Astrocyte (in vitro differentiated cells and primary cell): ENCODE measurements around the gene TMEM94. TPM values are rescaled to one million over a fixed set of nuclear protein-coding genes. Genes with fewer than 3 reads are reported as not detected.
"Not testable (repeated sequence)": the region's sequence is repeated elsewhere in the genome, so short reads cannot be mapped to it uniquely, and the experiment has no call there.

Source experiments
- DNase-seq: peaks from one replicate; pipeline ENCODE4 v3.0.0-alpha.2; 2010; ENCODE audit warnings: low read depth
- FAIRE-seq: peaks from 2 replicates; lab custom pipeline; 2011; peaks lifted over from hg19 to GRCh38; lab: Jason Lieb, UNC
- H2AFZ ChIP-seq: 2 replicates; pipeline ENCODE4 v1.6.0; 2012; ENCODE audit warnings: low read depth, low read length, inconsistent platforms
- H3K27ac ChIP-seq: 2 replicates; pipeline ENCODE4 v1.5.1; 2011; ENCODE audit warnings: low read depth, low read length, inconsistent platforms
- H3K27me3 ChIP-seq: 2 replicates; pipeline ENCODE4 v1.6.0; 2011; ENCODE audit warnings: low read length, inconsistent platforms; ENCODE audit not compliant: insufficient read depth
- H3K36me3 ChIP-seq: 2 replicates; pipeline ENCODE4 v1.5.1; 2011; ENCODE audit warnings: low read length, inconsistent platforms; ENCODE audit not compliant: insufficient read depth
- H3K4me1 ChIP-seq: 2 replicates; pipeline ENCODE4 v1.5.1; 2011; ENCODE audit warnings: low read length, inconsistent platforms; ENCODE audit not compliant: insufficient read depth
- H3K4me2 ChIP-seq: 2 replicates; pipeline ENCODE4 v1.6.0; 2012; ENCODE audit warnings: low read length, inconsistent platforms
- H3K4me3 ChIP-seq: 2 replicates; pipeline ENCODE4 v1.5.1; 2011; ENCODE audit warnings: low read depth, mild to moderate bottlenecking, low read length, inconsistent platforms; ENCODE audit not compliant: insufficient read depth
- H3K79me2 ChIP-seq: 2 replicates; pipeline ENCODE4 v1.6.0; 2012; ENCODE audit warnings: mild to moderate bottlenecking, low read length, inconsistent platforms; ENCODE audit not compliant: insufficient read depth
- H3K9ac ChIP-seq: 2 replicates; pipeline ENCODE4 v1.6.0; 2012; ENCODE audit warnings: mild to moderate bottlenecking, low read length, inconsistent platforms
- H3K9me3 ChIP-seq: 2 replicates; pipeline ENCODE4 v1.5.1; 2012; ENCODE audit warnings: low read depth, mild to moderate bottlenecking, low read length, inconsistent platforms; ENCODE audit not compliant: insufficient read depth
- H4K20me1 ChIP-seq: 2 replicates; pipeline ENCODE4 v1.6.0; 2012; ENCODE audit warnings: low read length, inconsistent platforms; ENCODE audit not compliant: insufficient read depth
- H3K27ac Mint-ChIP-seq: one replicate; pipeline ENCODE4 v1.8.0; 2021; ENCODE audit warnings: mild to moderate bottlenecking, mixed read lengths; ENCODE audit not compliant: unreplicated experiment
- H3K27me3 Mint-ChIP-seq: one replicate; pipeline ENCODE4 v1.8.0; 2021; ENCODE audit warnings: low read depth, mixed read lengths; ENCODE audit not compliant: unreplicated experiment
- H3K36me3 Mint-ChIP-seq: one replicate; pipeline ENCODE4 v1.8.0; 2021; ENCODE audit warnings: low read depth, mixed read lengths; ENCODE audit not compliant: unreplicated experiment
- H3K4me1 Mint-ChIP-seq: one replicate; pipeline ENCODE4 v1.8.0; 2021; ENCODE audit warnings: low read depth, mixed read lengths; ENCODE audit not compliant: unreplicated experiment
- H3K4me3 Mint-ChIP-seq: one replicate; pipeline ENCODE4 v1.8.0; 2021; ENCODE audit warnings: mild to moderate bottlenecking, moderate library complexity, mixed read lengths; ENCODE audit not compliant: unreplicated experiment
- H3K9me3 Mint-ChIP-seq: one replicate; pipeline ENCODE4 v1.8.0; 2021; ENCODE audit warnings: mild to moderate bottlenecking, mixed read lengths; ENCODE audit not compliant: unreplicated experiment
- CTCF ChIP-seq: IDR thresholded peaks from 2 replicates; pipeline ENCODE4 v1.5.1; 2011; ENCODE audit warnings: low read depth, mild to moderate bottlenecking, inconsistent platforms, low read length, moderate library complexity; ENCODE audit not compliant: insufficient read depth
- EZH2 ChIP-seq: IDR thresholded peaks from 2 replicates; pipeline ENCODE4 v1.6.1; 2012; ENCODE audit warnings: mild to moderate bottlenecking, low read length, inconsistent platforms; ENCODE audit not compliant: insufficient read depth
- total RNA-seq: library from RNA; stranded (reverse); gene quantifications from 2 replicates; pipeline ENCODE4 v1.2.1, GENCODE V29; 2021

TMEM94 gene
- total RNA-seq, 1 donor from 2014 or later: 52.4 TPM

DNA sequence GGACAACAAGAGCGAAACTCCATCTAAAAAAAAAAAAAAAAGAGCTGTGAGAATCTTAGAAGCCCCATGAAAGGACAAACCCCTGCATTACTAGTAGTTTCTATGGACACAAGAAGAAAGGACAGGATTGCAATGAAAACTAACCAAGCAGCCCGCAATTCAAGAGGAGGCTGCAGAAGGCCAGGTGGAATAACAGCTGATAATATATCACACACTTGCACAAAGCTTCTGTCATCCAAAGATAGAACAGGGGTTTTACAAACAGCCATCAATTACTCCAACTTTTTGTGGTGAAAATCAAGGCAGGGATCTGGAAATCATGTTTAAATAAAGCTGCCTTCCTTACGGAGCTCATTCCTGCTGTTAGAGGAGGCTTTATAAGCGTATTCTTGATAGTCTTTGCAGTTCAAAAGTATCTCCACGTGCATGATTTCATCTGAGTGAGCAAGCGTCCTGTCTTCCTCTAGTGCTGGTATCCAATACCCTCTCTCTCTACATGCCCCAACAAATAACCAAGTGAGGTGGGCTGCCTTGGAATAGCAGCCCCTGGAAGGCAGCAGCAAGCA is 23.1 kb upstream of the TMEM94 start:
- FAIRE-seq (no peak), DNase-seq (no peak)
- Histone ChIP-seq H3K9ac (no peak overlapping the region), H3K27me3 (no peaks in the 10 kb centered on the region), H3K79me2 (no peaks in the 10 kb centered on the region), H4K20me1 (no peaks in the 10 kb centered on the region), H3K36me3 (no peaks in the 10 kb centered on the region), H3K27ac (no peak overlapping the region), H3K4me1 (peaks cover 26% of the 10 kb centered on the region), H2AFZ (no peak overlapping the region), H3K9me3 (no peaks in the 10 kb centered on the region), H3K4me3 (no peak overlapping the region), H3K4me2 (no peak overlapping the region)
- H3K27me3 Mint-ChIP-seq: no peaks in the 10 kb centered on the region
- H3K4me1 Mint-ChIP-seq: peaks cover 27% of the 10 kb centered on the region
- no peaks in the 10 kb centered on the region for H3K9me3 Mint-ChIP-seq
- TF ChIP-seq EZH2 (no peak), CTCF (no peak)
- no peaks in the 10 kb centered on the region for H3K36me3 Mint-ChIP-seq
- H3K4me3 Mint-ChIP-seq: no peak overlapping the region
- peak overlapping the region; percentile 16 for H3K27ac Mint-ChIP-seq

DNA sequence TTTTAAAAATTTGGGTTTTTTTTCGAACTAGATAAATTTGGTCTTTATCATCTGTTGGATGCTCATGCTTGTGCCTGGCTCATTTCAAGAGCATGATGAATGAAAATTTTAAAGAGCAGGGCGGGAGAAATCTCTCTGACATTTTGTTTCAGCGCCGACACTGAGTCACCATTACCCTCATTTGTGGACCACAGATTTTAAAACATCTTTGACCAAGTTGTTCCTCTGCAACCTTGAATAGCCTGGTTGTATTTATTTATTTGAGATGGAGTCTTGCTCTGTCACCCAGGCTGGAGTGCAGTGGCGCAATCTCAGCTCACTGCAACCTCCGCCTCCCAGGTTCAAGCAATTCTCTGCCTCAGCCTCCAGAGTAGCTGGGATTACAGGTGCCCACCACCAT is 22.0 kb upstream of the TMEM94 start:
- not testable (repeated sequence) for H3K27me3 ChIP-seq, H3K27ac ChIP-seq, H3K27ac Mint-ChIP-seq, H3K4me3 Mint-ChIP-seq, H3K4me2 ChIP-seq, H3K27me3 Mint-ChIP-seq, H3K36me3 Mint-ChIP-seq, H3K79me2 ChIP-seq, H3K9me3 ChIP-seq, H4K20me1 ChIP-seq, FAIRE-seq, H3K4me3 ChIP-seq, H3K36me3 ChIP-seq, DNase-seq, H3K9me3 Mint-ChIP-seq, H3K9ac ChIP-seq, H2AFZ ChIP-seq
- peaks cover 15% of the 10 kb centered on the region for H3K4me1 ChIP-seq
- H3K4me1 Mint-ChIP-seq: peaks cover 17% of the 10 kb centered on the region

DNA sequence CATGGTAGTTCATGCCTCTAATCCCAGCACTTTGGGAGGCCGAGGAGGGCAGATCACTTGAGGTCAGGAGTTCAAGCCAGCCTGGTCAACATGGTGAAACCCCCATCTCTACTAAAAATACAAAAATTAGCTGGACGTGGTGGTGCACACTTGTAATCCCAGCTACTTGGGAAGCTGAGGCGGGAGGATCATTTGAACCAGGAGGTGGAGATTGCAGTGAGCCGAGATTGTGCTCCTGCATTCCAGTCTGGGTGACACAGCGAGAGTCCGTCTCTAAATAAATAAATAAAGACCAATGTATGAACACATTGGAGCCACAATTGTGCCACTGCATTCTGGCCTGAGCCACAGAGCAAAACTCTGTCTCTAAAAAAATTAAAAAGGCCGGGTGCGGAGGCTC is 19.0 kb upstream of the TMEM94 start:
- H3K9me3 ChIP-seq, H3K27me3 ChIP-seq, H2AFZ ChIP-seq, H3K36me3 ChIP-seq, H3K4me2 ChIP-seq, H3K27me3 Mint-ChIP-seq, H3K4me1 ChIP-seq, H3K4me3 ChIP-seq, H4K20me1 ChIP-seq, H3K79me2 ChIP-seq, H3K36me3 Mint-ChIP-seq, H3K27ac ChIP-seq, DNase-seq, H3K27ac Mint-ChIP-seq, FAIRE-seq, H3K9me3 Mint-ChIP-seq, H3K9ac ChIP-seq, H3K4me3 Mint-ChIP-seq: not testable (repeated sequence)
- H3K4me1 Mint-ChIP-seq: peaks cover 12% of the 10 kb centered on the region
